Natural killer cell (primary cell): ENCODE data around the gene WNT2B. TPM values are rescaled to one million over a fixed set of nuclear protein-coding genes. Genes with fewer than 3 reads are reported as not detected.

ENCODE experiments used
- ATAC-seq, 3 donors: fragments of 150-1000 bp in 2 of 3; fragments of 200-7000 bp in 1 of 3; cut with Tn5 transposase; 1 replicate in 1 of 3; 2 replicates in 2 of 3; pipeline ENCODE4 v1.10.0; 2021; ENCODE audit warnings: mild to moderate bottlenecking in 2 of 3, moderate library complexity in 2 of 3
- DNase-seq, 2 donors: peaks; one replicate each; pipeline versions ENCODE4 v3.0.0 to v3.0.0-alpha.2; 2013 to 2021; ENCODE audit warnings: mixed read lengths in 1 of 2
- H3K27ac ChIP-seq: one replicate; pipeline ENCODE4 v1.5.1; 2013; ENCODE audit warnings: mild to moderate bottlenecking, low read length
- H3K27me3 ChIP-seq: one replicate; pipeline ENCODE4 v1.6.1; 2013; ENCODE audit warnings: low read length; ENCODE audit not compliant: control insufficient read depth, insufficient read depth
- H3K36me3 ChIP-seq: one replicate; pipeline ENCODE4 v1.6.1; 2013; ENCODE audit warnings: low read length; ENCODE audit not compliant: control insufficient read depth, insufficient read depth
- H3K4me1 ChIP-seq: one replicate; pipeline ENCODE4 v1.6.1; 2013; ENCODE audit warnings: low read length; ENCODE audit not compliant: control insufficient read depth, insufficient read depth
- H3K4me3 ChIP-seq: one replicate; pipeline ENCODE4 v1.5.1; 2013; ENCODE audit warnings: low read length
- H3K9me3 ChIP-seq: one replicate; pipeline ENCODE4 v1.6.1; 2013; ENCODE audit warnings: low read length; ENCODE audit not compliant: control insufficient read depth, insufficient read depth
- H3K27ac Mint-ChIP-seq, 2 donors: one replicate each; pipeline ENCODE4 v1.8.0; 2022; ENCODE audit warnings: mild to moderate bottlenecking in 2 of 2, mixed read lengths in 2 of 2, moderate library complexity in 1 of 2
- H3K27me3 Mint-ChIP-seq, 2 donors: one replicate each; pipeline ENCODE4 v1.8.0; 2022; ENCODE audit warnings: low read depth in 2 of 2, mixed read lengths in 2 of 2
- H3K36me3 Mint-ChIP-seq: one replicate; pipeline ENCODE4 v1.8.0; 2022; ENCODE audit warnings: mixed read lengths
- H3K4me1 Mint-ChIP-seq, 2 donors: one replicate each; pipeline ENCODE4 v1.8.0; 2022; ENCODE audit warnings: mixed read lengths in 2 of 2
- H3K4me3 Mint-ChIP-seq: one replicate; pipeline ENCODE4 v1.8.0; 2022; ENCODE audit warnings: mild to moderate bottlenecking, moderate library complexity, mixed read lengths
- H3K9me3 Mint-ChIP-seq, 2 donors: one replicate each; pipeline ENCODE4 v1.8.0; 2022; ENCODE audit warnings: mixed read lengths in 2 of 2
- CTCF ChIP-seq: fragments of 200-600 bp; IDR thresholded peaks from one replicate; pipeline ENCODE4 v1.8.0; 2022; ENCODE audit warnings: antibody characterized with exemption
- WGBS: methylation state at CpG from one replicate; pipeline ENCODE4 v1.1.7; 2013; ENCODE audit warnings: missing lambda C conversion rate; ENCODE audit not compliant: insufficient coverage; 5-methylcytosine and 5-hydroxymethylcytosine counted together
- intact Hi-C: fragments of 100-400 bp; cut with micrococcal nuclease; formaldehyde crosslinking; loops from one replicate; pipeline ENCODE4 v1.14.2; 2022
- total RNA-seq, 4 donors: library from RNA; stranded (reverse); fragments of 120-200 nt in 1 of 4; gene quantifications; one replicate each; pipeline versions ENCODE4 v1.2.3 to v1.2.4, GENCODE V29; 2013 to 2022

The WNT2B gene
- total RNA-seq, 3 donors from 2014 or later (not counting 1 experiment from before 2014, with no cell fraction given) = 0.16 to 0.20 (median 0.18) TPM

GRCh38 chr1:112518186-112518585, 9.4 kb downstream of the WNT2B start:
- Mint-ChIP-seq H3K4me3 (no peak overlapping the region), H3K9me3 (no peaks in the 10 kb centered on the region), H3K36me3 (no peaks in the 10 kb centered on the region), H3K27ac (no peak overlapping the region), H3K4me1 (no peaks in the 10 kb centered on the region), H3K27me3 (peaks cover 0 to 7% of the 10 kb centered on the region in 2 donors)
- no peak overlapping the region for H3K27ac ChIP-seq
- intact Hi-C loops = no loop called here
- WGBS = 100% methylated on average over 2 of the region's 2 CpGs
- no peaks in the 10 kb centered on the region for H3K27me3 ChIP-seq
- H3K4me3 ChIP-seq = no peak overlapping the region
- ATAC-seq (no peak), DNase-seq (no peak)
- H3K9me3 ChIP-seq = no peaks in the 10 kb centered on the region
- TF ChIP-seq CTCF = no peak
- H3K36me3 ChIP-seq = no peaks in the 10 kb centered on the region
- no peaks in the 10 kb centered on the region for H3K4me1 ChIP-seq

- H3K9me3 ChIP-seq = no peaks in the 10 kb centered on the region
- no peak overlapping the region for H3K27ac Mint-ChIP-seq
- H3K4me3 ChIP-seq = no peak overlapping the region
- no peak overlapping the region for H3K27ac ChIP-seq
- DNase-seq (no peak), ATAC-seq (no peak)
- no peaks in the 10 kb centered on the region for H3K9me3 Mint-ChIP-seq
- 81% methylated on average over 9 of the region's 9 CpGs for WGBS
- intact Hi-C loops = no loop called here
- no peaks in the 10 kb centered on the region for H3K36me3 Mint-ChIP-seq
- no peaks in the 10 kb centered on the region for H3K27me3 ChIP-seq
- no peak for TF ChIP-seq CTCF
- H3K27me3 Mint-ChIP-seq = peaks cover 0 to 7% of the 10 kb centered on the region in 2 donors
- no peaks in the 10 kb centered on the region for H3K4me1 ChIP-seq
- no peak overlapping the region for H3K4me3 Mint-ChIP-seq
- H3K36me3 ChIP-seq = peaks cover 4% of the 10 kb centered on the region
- H3K4me1 Mint-ChIP-seq = no peaks in the 10 kb centered on the region
Measured at GRCh38 chr1:112520166-112520565, 11.4 kb downstream of the WNT2B start.

GRCh38 chr1:112522621-112523020, 13.9 kb downstream of the WNT2B start:
- ATAC-seq (no peak), DNase-seq (no peak)
- no peaks in the 10 kb centered on the region for H3K36me3 Mint-ChIP-seq
- Histone ChIP-seq H3K36me3 (peaks cover 4% of the 10 kb centered on the region), H3K4me1 (no peaks in the 10 kb centered on the region), H3K4me3 (no peak overlapping the region), H3K27ac (no peak overlapping the region), H3K9me3 (no peaks in the 10 kb centered on the region), H3K27me3 (no peaks in the 10 kb centered on the region)
- no peak overlapping the region for H3K4me3 Mint-ChIP-seq
- no peaks in the 10 kb centered on the region for H3K27me3 Mint-ChIP-seq
- no peaks in the 10 kb centered on the region for H3K9me3 Mint-ChIP-seq
- no peaks in the 10 kb centered on the region for H3K4me1 Mint-ChIP-seq
- no peak for TF ChIP-seq CTCF
- intact Hi-C loops = no loop called here
- no peak overlapping the region for H3K27ac Mint-ChIP-seq
- WGBS = 100% methylated on average over 1 of the region's 1 CpG

- no peak overlapping the region for H3K4me3 Mint-ChIP-seq
- H3K36me3 ChIP-seq = peaks cover 4% of the 10 kb centered on the region
- H3K27ac ChIP-seq = no peak overlapping the region
- no peak for ATAC-seq
- no peaks in the 10 kb centered on the region for H3K9me3 Mint-ChIP-seq
- 94% methylated on average over 8 of the region's 8 CpGs for WGBS
- TF ChIP-seq CTCF = no peak
- no peak overlapping the region for H3K4me3 ChIP-seq
- no peak for DNase-seq
- no peaks in the 10 kb centered on the region for H3K4me1 Mint-ChIP-seq
- no peaks in the 10 kb centered on the region for H3K27me3 Mint-ChIP-seq
- H3K27ac Mint-ChIP-seq = no peak overlapping the region
- H3K4me1 ChIP-seq = no peaks in the 10 kb centered on the region
- H3K27me3 ChIP-seq = no peaks in the 10 kb centered on the region
- intact Hi-C loops = no loop called here
- H3K36me3 Mint-ChIP-seq = no peaks in the 10 kb centered on the region
- H3K9me3 ChIP-seq = no peaks in the 10 kb centered on the region
Measured at GRCh38 chr1:112524251-112524650, 15.5 kb downstream of the WNT2B start.
